Thoracic aorta (tissue), 2 donors: Measurements from ENCODE around the gene DIS3L2. TPM values are rescaled to one million over a fixed set of nuclear protein-coding genes. Genes with fewer than 3 reads are reported as not detected.

Experiments
- ATAC-seq: fragments of 150-250 bp; one replicate; pipeline ENCODE4 v1.8.0; 2017; ENCODE audit warnings: low read depth; ENCODE audit not compliant: insufficient number of reproducible peaks, low FRiP score
- DNase-seq: peaks from one replicate; pipeline ENCODE4 v3.0.0-alpha.2; 2020; ENCODE audit warnings: low spot score
- H3K27ac ChIP-seq, 2 donors: fragments of 200-600 bp; sonication (generic); 1 replicate in 1 of 2; 2 replicates in 1 of 2; pipeline ENCODE4 v1.5.1; 2016; ENCODE audit warnings: mild to moderate bottlenecking in 2 of 2, moderate library complexity in 2 of 2
- H3K27me3 ChIP-seq: fragments of 200-600 bp; sonication (generic); replicated peaks from 2 replicates; pipeline ENCODE4 v1.6.0; 2016; ENCODE audit warnings: mild to moderate bottlenecking; ENCODE audit not compliant: insufficient read depth
- H3K36me3 ChIP-seq: fragments of 200-600 bp; sonication (generic); one replicate; pipeline ENCODE4 v1.5.1; 2016
- H3K4me1 ChIP-seq, 2 donors: fragments of 200-600 bp; sonication (generic); 1 replicate in 1 of 2; 2 replicates in 1 of 2; pipeline versions ENCODE4 v1.5.1 to v1.6.0; 2016; ENCODE audit warnings: low read depth in 2 of 2, mild to moderate bottlenecking in 1 of 2; ENCODE audit not compliant: control insufficient read depth in 1 of 2
- H3K4me3 ChIP-seq: fragments of 200-600 bp; sonication (generic); 2 replicates; pipeline ENCODE4 v1.5.1; 2016; ENCODE audit warnings: mild to moderate bottlenecking
- H3K9me3 ChIP-seq: fragments of 200-600 bp; sonication (generic); 2 replicates; pipeline ENCODE4 v1.5.1; 2016
- total RNA-seq, 2 donors: library from RNA; depleted of rRNA; stranded (reverse); fragments of >200 nt; gene quantifications; one replicate each; pipeline versions ENCODE4 v1.1.0 to v1.2.3, GENCODE V29; 2016
- TF ChIP-seq, protein P1 (sequence below): fragments of 200-600 bp; sonication (generic); IDR thresholded peaks from one replicate; pipeline ENCODE4 v1.5.1; 2019; ENCODE audit warnings: antibody characterized with exemption

The DIS3L2 gene
- total RNA-seq, 2 donors from 2014 or later: 26.4 to 32.5 TPM

DNA sequence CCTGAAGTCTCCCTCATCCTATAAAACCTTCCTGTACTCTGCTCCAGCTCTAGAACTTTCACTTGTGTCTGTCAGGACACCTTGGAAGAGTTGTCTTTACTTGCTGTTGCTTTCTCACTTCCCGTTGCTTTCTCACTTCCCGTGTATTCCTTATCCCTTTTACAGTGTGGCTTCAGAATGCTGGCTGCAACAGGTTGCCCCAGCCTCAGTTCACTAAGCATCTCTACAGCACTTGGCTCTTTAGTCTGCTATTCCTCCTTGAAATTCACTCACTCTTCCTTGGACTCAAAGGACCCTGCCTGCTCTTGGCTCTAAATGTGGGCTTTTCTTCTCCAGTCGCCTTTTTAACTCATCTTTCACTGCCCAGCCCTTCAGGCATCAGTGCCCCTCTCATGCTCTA lies 254.5 kb downstream of the DIS3L2 start:
- DNase-seq: no peak
- H3K27ac ChIP-seq: no peak overlapping the region
- H3K9me3 ChIP-seq: no peaks in the 10 kb centered on the region
- no peak for ATAC-seq
- TF ChIP-seq, protein P1, sequence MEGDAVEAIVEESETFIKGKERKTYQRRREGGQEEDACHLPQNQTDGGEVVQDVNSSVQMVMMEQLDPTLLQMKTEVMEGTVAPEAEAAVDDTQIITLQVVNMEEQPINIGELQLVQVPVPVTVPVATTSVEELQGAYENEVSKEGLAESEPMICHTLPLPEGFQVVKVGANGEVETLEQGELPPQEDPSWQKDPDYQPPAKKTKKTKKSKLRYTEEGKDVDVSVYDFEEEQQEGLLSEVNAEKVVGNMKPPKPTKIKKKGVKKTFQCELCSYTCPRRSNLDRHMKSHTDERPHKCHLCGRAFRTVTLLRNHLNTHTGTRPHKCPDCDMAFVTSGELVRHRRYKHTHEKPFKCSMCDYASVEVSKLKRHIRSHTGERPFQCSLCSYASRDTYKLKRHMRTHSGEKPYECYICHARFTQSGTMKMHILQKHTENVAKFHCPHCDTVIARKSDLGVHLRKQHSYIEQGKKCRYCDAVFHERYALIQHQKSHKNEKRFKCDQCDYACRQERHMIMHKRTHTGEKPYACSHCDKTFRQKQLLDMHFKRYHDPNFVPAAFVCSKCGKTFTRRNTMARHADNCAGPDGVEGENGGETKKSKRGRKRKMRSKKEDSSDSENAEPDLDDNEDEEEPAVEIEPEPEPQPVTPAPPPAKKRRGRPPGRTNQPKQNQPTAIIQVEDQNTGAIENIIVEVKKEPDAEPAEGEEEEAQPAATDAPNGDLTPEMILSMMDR: no peak
- no peaks in the 10 kb centered on the region for H3K4me1 ChIP-seq
- H3K27me3 ChIP-seq: no peaks in the 10 kb centered on the region
- H3K4me3 ChIP-seq: no peak overlapping the region
- H3K36me3 ChIP-seq: no peaks in the 10 kb centered on the region

GRCh38 chr2:232218778-232219495 lies 257.4 kb downstream of the DIS3L2 start:
- Histone ChIP-seq H3K36me3 (no peaks in the 10 kb centered on the region), H3K27me3 (no peaks in the 10 kb centered on the region), H3K9me3 (no peaks in the 10 kb centered on the region), H3K4me1 (no peaks in the 10 kb centered on the region), H3K27ac (no peak overlapping the region), H3K4me3 (no peak overlapping the region)
- DNase-seq (no peak), ATAC-seq (no peak)
- TF ChIP-seq, protein P1: no peak

GRCh38 chr2:232219496-232219870 lies 258.0 kb downstream of the DIS3L2 start:
- no peak overlapping the region for H3K4me3 ChIP-seq
- no peaks in the 10 kb centered on the region for H3K4me1 ChIP-seq
- no peaks in the 10 kb centered on the region for H3K36me3 ChIP-seq
- ATAC-seq (no peak), DNase-seq (no peak)
- TF ChIP-seq, protein P1: no peak
- no peaks in the 10 kb centered on the region for H3K27me3 ChIP-seq
- no peak overlapping the region for H3K27ac ChIP-seq
- H3K9me3 ChIP-seq: no peaks in the 10 kb centered on the region

- no peaks in the 10 kb centered on the region for H3K4me1 ChIP-seq
- no peaks in the 10 kb centered on the region for H3K9me3 ChIP-seq
- DNase-seq: no peak
- ATAC-seq: no peak
- H3K4me3 ChIP-seq: no peak overlapping the region
- H3K27me3 ChIP-seq: no peaks in the 10 kb centered on the region
- H3K27ac ChIP-seq: no peak overlapping the region
- TF ChIP-seq, protein P1: no peak
- H3K36me3 ChIP-seq: no peaks in the 10 kb centered on the region
These were observed 258.4 kb downstream of the DIS3L2 start for GRCh38 chr2:232219932-232220331.

GRCh38 chr2:232225429-232225828 lies 263.9 kb downstream of the DIS3L2 start:
- Histone ChIP-seq H3K36me3 (no peaks in the 10 kb centered on the region), H3K27ac (no peak overlapping the region), H3K9me3 (no peaks in the 10 kb centered on the region), H3K4me3 (no peak overlapping the region), H3K4me1 (no peaks in the 10 kb centered on the region), H3K27me3 (no peaks in the 10 kb centered on the region)
- TF ChIP-seq, protein P1: no peak
- DNase-seq (no peak), ATAC-seq (no peak)
